AG04450 (cell line): ENCODE measurements around the gene DLX6. TPM values are rescaled to one million over a fixed set of nuclear protein-coding genes. Genes with fewer than 3 reads are reported as not detected.

Experiments used
- CTCF ChIA-PET: fragments of 300-600, 350-600 bp; formaldehyde crosslinking; extraction: SDS; loops from one replicate; lab custom pipeline; 2022; ENCODE audit warnings: antibody characterized with exemption, inconsistent platforms; lab: Charles Lee
- POLR2A ChIA-PET: fragments of 350-600 bp; formaldehyde crosslinking; extraction: SDS; loops from one replicate; lab custom pipeline; 2021; ENCODE audit warnings: antibody characterized with exemption, inconsistent platforms; lab: Yijun Ruan, JAX
- DNase-seq: peaks from one replicate; pipeline ENCODE4 v3.0.0-alpha.2; 2011; ENCODE audit warnings: low read depth, low spot score
- H3K27ac ChIP-seq: one replicate; pipeline ENCODE4 v1.5.1; 2012; ENCODE audit warnings: low read depth, low read length, control low read depth
- H3K27me3 ChIP-seq: one replicate; pipeline ENCODE4 v1.6.0; 2012; ENCODE audit warnings: low read length; ENCODE audit not compliant: control insufficient read depth, insufficient read depth
- H3K4me3 ChIP-seq: 2 replicates; pipeline ENCODE4 v1.5.1; 2011; ENCODE audit warnings: mild to moderate bottlenecking, low read depth, low read length, control low read depth
- H3K9me3 ChIP-seq: 2 replicates; pipeline ENCODE4 v1.5.1; 2012; ENCODE audit warnings: low read length; ENCODE audit not compliant: control insufficient read depth, insufficient read depth
- CTCF ChIP-seq: IDR thresholded peaks from 2 replicates; pipeline ENCODE4 v1.5.1; 2011; ENCODE audit warnings: low read depth, low read length, control low read depth, inconsistent platforms
- polyA plus RNA-seq: library from polyadenylated mRNA; depleted of rRNA; stranded (reverse); fragments of >200 nt; gene quantifications from 2 replicates; pipeline ENCODE4 v1.2.3, GENCODE V29; 2011

The DLX6 gene
- polyA plus RNA-seq, 1 experiment, result not detected

GRCh38 chr7:96993980-96994379 lies 11.4 kb upstream of the DLX6 start:
- POLR2A ChIA-PET, result no interaction called here
- DNase-seq, result no peak
- Histone ChIP-seq H3K27me3 (peaks cover 72% of the 10 kb centered on the region), H3K9me3 (peaks cover 7% of the 10 kb centered on the region; the same call in 1 of the 2 replicates), H3K4me3 (no peak overlapping the region), H3K27ac (no peak overlapping the region)
- TF ChIP-seq CTCF, result no peak
- CTCF ChIA-PET, result no interaction called here

GRCh38 chr7:96995406-96996110 lies 9.8 kb upstream of the DLX6 start:
- H3K9me3 ChIP-seq, result peaks cover 7% of the 10 kb centered on the region; the same call in 1 of the 2 replicates
- ChIA-PET CTCF (interaction anchor here (0.6 kb wide), 1 partner anchor 1755 kb away, joined by 3 read pairs; no protein-coding TSS in a partner anchor), POLR2A (no interaction called here)
- no peak overlapping the region for H3K4me3 ChIP-seq
- H3K27me3 ChIP-seq, result peaks cover 73% of the 10 kb centered on the region
- no peak for TF ChIP-seq CTCF
- no peak overlapping the region for H3K27ac ChIP-seq
- no peak for DNase-seq

GRCh38 chr7:96996111-96996957 lies 9.0 kb upstream of the DLX6 start:
- DNase-seq, result no peak
- CTCF ChIA-PET, result interaction anchor here (0.6 kb wide), 1 partner anchor 1754 kb away, joined by 3 read pairs; no protein-coding TSS in a partner anchor

GRCh38 chr7:96996958-96997511 lies 8.3 kb upstream of the DLX6 start:
- TF ChIP-seq CTCF, result no peak
- Histone ChIP-seq H3K27me3 (peaks cover 78% of the 10 kb centered on the region), H3K4me3 (no peak overlapping the region), H3K27ac (no peak overlapping the region), H3K9me3 (peaks cover 7% of the 10 kb centered on the region; the same call in 1 of the 2 replicates)
- ChIA-PET POLR2A (no interaction called here), CTCF (no interaction called here)
- DNase-seq, result no peak

More at GRCh38 chr7:96996111-96996957, 9.0 kb upstream of the DLX6 start:
- no peak for TF ChIP-seq CTCF
- Histone ChIP-seq H3K27ac (no peak overlapping the region), H3K27me3 (peaks cover 78% of the 10 kb centered on the region), H3K9me3 (peaks cover 7% of the 10 kb centered on the region; the same call in 1 of the 2 replicates), H3K4me3 (no peak overlapping the region)
- POLR2A ChIA-PET, result no interaction called here
